Upper lobe of left lung (tissue), 4 donors: ENCODE measurements around the gene VSTM2B.

ENCODE experiments used
- CTCF ChIP-seq, 6 experiments: fragments of 450-650 bp in 4 of 6; fragments of 200-600 bp in 2 of 6; sonication (generic) in 2 of 6; IDR thresholded peaks; one replicate each; pipeline ENCODE4 v1.5.1; 2016 to 2019; ENCODE audit warnings: antibody characterized with exemption in 6 of 6
- EP300 ChIP-seq, 4 donors: sonication (generic); formaldehyde crosslinking; IDR thresholded peaks; one replicate each; pipeline ENCODE4 v1.5.1; 2017; ENCODE audit warnings: antibody characterized with exemption in 4 of 4, control low read depth in 2 of 4
- POLR2AphosphoS5 ChIP-seq, 2 donors: sonication (generic); formaldehyde crosslinking; IDR thresholded peaks; one replicate each; pipeline ENCODE4 v1.5.1; 2017; ENCODE audit warnings: antibody characterized with exemption in 2 of 2

GRCh38 chr19:29565171-29565570, 39.4 kb downstream of the VSTM2B start:
- no peak for TF ChIP-seq CTCF (IDR thresholded peaks at IDR 0.05)
- TF ChIP-seq POLR2AphosphoS5 (IDR thresholded peaks at IDR 0.05) = no peak
- TF ChIP-seq EP300 (IDR thresholded peaks at IDR 0.05) = no peak
